GM12892 (cell line): ENCODE measurements around the gene IL1RAPL2.

ENCODE experiments used
- POLR2A ChIP-seq: IDR thresholded peaks from 2 replicates; pipeline ENCODE4 v1.6.1; 2011; ENCODE audit warnings: low read depth, low read length, control low read depth
- POLR2AphosphoS5 ChIP-seq: IDR thresholded peaks from 2 replicates; pipeline ENCODE4 v1.6.1; 2011; ENCODE audit warnings: low read depth, low read length, control low read depth
- TAF1 ChIP-seq: IDR thresholded peaks from 2 replicates; pipeline ENCODE4 v1.6.1; 2011; ENCODE audit warnings: low read depth, mild to moderate bottlenecking, control low read depth, low read length, borderline replicate concordance

DNA sequence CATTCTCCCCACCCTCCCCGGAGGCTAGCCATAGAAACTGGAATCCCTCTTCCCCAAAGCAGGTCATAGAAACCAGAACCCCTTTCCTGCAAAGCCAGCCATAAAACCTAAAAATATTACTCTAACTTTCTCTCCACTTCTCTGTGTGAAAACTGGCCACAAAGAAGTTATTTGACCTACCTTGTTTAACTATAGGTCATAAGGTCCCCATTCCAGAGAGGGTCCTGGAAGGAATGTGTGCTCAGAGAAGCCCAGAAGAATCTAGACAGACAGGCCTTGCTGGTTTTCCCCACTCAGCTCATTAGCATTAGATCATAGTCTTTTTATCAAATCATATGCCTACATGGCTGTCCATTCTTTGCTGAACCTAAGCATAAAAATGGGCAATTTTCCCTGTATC, 707.3 kb downstream of the IL1RAPL2 start:
- TF ChIP-seq TAF1 (no peak), POLR2A (no peak), POLR2AphosphoS5 (no peak)
